LNCaP clone FGC (cell line): Measurements from ENCODE around the gene CREM.

Experiments
- DNase-seq: peaks from one replicate; pipeline ENCODE4 v3.0.0-alpha.2; 2011; ENCODE audit warnings: low read depth
- H3K4me3 ChIP-seq: 2 replicates; pipeline ENCODE4 v1.5.1; 2011; ENCODE audit warnings: mild to moderate bottlenecking, low read depth, low read length, control low read depth
- CTCF ChIP-seq: IDR thresholded peaks from 2 replicates; pipeline ENCODE4 v1.5.1; 2012; ENCODE audit warnings: mild to moderate bottlenecking; ENCODE audit not compliant: control insufficient read depth, insufficient read depth; ENCODE audit errors: extremely low read depth

The CREM gene

GRCh38 chr10:35124540-35124939, 2.1 kb upstream of the CREM start:
- TF ChIP-seq CTCF: no peak
- no peak overlapping the region for H3K4me3 ChIP-seq
- DNase-seq: no peak

GRCh38 chr10:35126062-35126529, 550 bp upstream of the CREM start:
- no peak for DNase-seq
- no peak for TF ChIP-seq CTCF
- H3K4me3 ChIP-seq: peak overlapping the region; percentile 90

- DNase-seq: no peak
- no peak for TF ChIP-seq CTCF
- peak overlapping the region; percentile 90 for H3K4me3 ChIP-seq
Observed at GRCh38 chr10:35127289-35127891, 744 bp downstream of the CREM start.

- DNase-seq: no peak
- TF ChIP-seq CTCF: no peak
- no peak overlapping the region for H3K4me3 ChIP-seq
Observed at GRCh38 chr10:35129185-35129674, 2.6 kb downstream of the CREM start.

- TF ChIP-seq CTCF: no peak
- DNase-seq: peak; percentile 92
- no peak overlapping the region for H3K4me3 ChIP-seq
Observed at GRCh38 chr10:35130663-35131062, 4.0 kb downstream of the CREM start.

- no peak for DNase-seq
- no peak for TF ChIP-seq CTCF
- no peak overlapping the region for H3K4me3 ChIP-seq
Observed at GRCh38 chr10:35132727-35133126, 6.1 kb downstream of the CREM start.

- no peak overlapping the region for H3K4me3 ChIP-seq
- DNase-seq: no peak
- TF ChIP-seq CTCF: no peak
Observed at GRCh38 chr10:35133586-35133985, 6.9 kb downstream of the CREM start.
